CD8-positive, alpha-beta memory T cell (primary cell): ENCODE measurements around the gene GLT8D2. TPM values are rescaled to one million over a fixed set of nuclear protein-coding genes. Genes with fewer than 3 reads are reported as not detected.
"Not testable (repeated sequence)": the region's sequence is repeated elsewhere in the genome, so short reads cannot be mapped to it uniquely, and the experiment has no call there.

Experiments used
- CTCF ChIA-PET: fragments of 350-600 bp; sonication (Branson Sonifier 250); formaldehyde crosslinking; loops from one replicate; lab custom pipeline; 2021; ENCODE audit warnings: antibody characterized with exemption; lab: Charles Lee
- POLR2A ChIA-PET: fragments of 350-600 bp; sonication (Branson Sonifier 250); formaldehyde crosslinking; loops from one replicate; lab custom pipeline; 2021; ENCODE audit warnings: antibody characterized with exemption; lab: Charles Lee
- DNase-seq, 5 donors: peaks; one replicate each; pipeline versions ENCODE4 v3.0.0 to v3.0.0-alpha.2; 2020 to 2022; ENCODE audit warnings: mixed read lengths in 1 of 5
- H3K27ac ChIP-seq: one replicate; pipeline ENCODE4 v1.7.0; 2013; ENCODE audit warnings: low read depth, mild to moderate bottlenecking, low read length, moderate library complexity
- H3K27me3 ChIP-seq: 2 replicates; pipeline ENCODE4 v1.7.0; 2013; ENCODE audit warnings: low read length, mild to moderate bottlenecking; ENCODE audit not compliant: insufficient read depth, poor library complexity, severe bottlenecking
- H3K36me3 ChIP-seq: 2 replicates; pipeline ENCODE4 v1.7.0; 2013; ENCODE audit warnings: mild to moderate bottlenecking, low read length, moderate library complexity; ENCODE audit not compliant: insufficient read depth
- H3K4me1 ChIP-seq: 2 replicates; pipeline ENCODE4 v1.7.0; 2013; ENCODE audit warnings: mild to moderate bottlenecking, low read length, moderate library complexity; ENCODE audit not compliant: insufficient read depth
- H3K4me3 ChIP-seq: 2 replicates; pipeline ENCODE4 v1.7.0; 2013; ENCODE audit warnings: mild to moderate bottlenecking, low read length
- H3K9me3 ChIP-seq: 2 replicates; pipeline ENCODE4 v1.7.0; 2013; ENCODE audit warnings: mild to moderate bottlenecking, low read length
- H3K27ac Mint-ChIP-seq, 8 donors: one replicate each; pipeline ENCODE4 v1.8.0; 2020 to 2021; ENCODE audit warnings: mixed read lengths in 8 of 8, mild to moderate bottlenecking in 6 of 8, inconsistent platforms in 3 of 8, moderate library complexity in 3 of 8
- H3K27me3 Mint-ChIP-seq, 2 donors: one replicate each; pipeline ENCODE4 v1.8.0; 2020 to 2021; ENCODE audit warnings: mixed read lengths in 2 of 2, mild to moderate bottlenecking in 1 of 2, moderate library complexity in 1 of 2
- H3K36me3 Mint-ChIP-seq, 3 donors: one replicate each; pipeline ENCODE4 v1.8.0; 2020 to 2021; ENCODE audit warnings: mixed read lengths in 3 of 3, inconsistent platforms in 1 of 3, mild to moderate bottlenecking in 1 of 3
- H3K4me1 Mint-ChIP-seq, 3 donors: one replicate each; pipeline ENCODE4 v1.8.0; 2020 to 2021; ENCODE audit warnings: mixed read lengths in 3 of 3, inconsistent platforms in 1 of 3, mild to moderate bottlenecking in 1 of 3
- H3K4me3 Mint-ChIP-seq, 7 donors: one replicate each; pipeline ENCODE4 v1.8.0; 2020 to 2021; ENCODE audit warnings: mixed read lengths in 7 of 7, mild to moderate bottlenecking in 6 of 7, moderate library complexity in 4 of 7, inconsistent platforms in 2 of 7
- H3K9me3 Mint-ChIP-seq, 5 donors: one replicate each; pipeline ENCODE4 v1.8.0; 2020 to 2022; ENCODE audit warnings: mixed read lengths in 5 of 5, mild to moderate bottlenecking in 3 of 5, moderate library complexity in 2 of 5, inconsistent platforms in 1 of 5
- polyA plus RNA-seq: library from polyadenylated mRNA; unstranded; fragments of 300-500 nt; fragmentation: Illumina TruSeq; gene quantifications from one replicate; pipeline ENCODE4 v1.2.3, GENCODE V29; 2021
- total RNA-seq, 2 experiments: library from RNA; stranded (reverse); gene quantifications; one replicate each; pipeline ENCODE4 v1.2.3, GENCODE V29; 2021

Gene GLT8D2
- total and polyA plus RNA-seq, 3 experiments from 2014 or later = 0.11 TPM; not detected in 2

DNA sequence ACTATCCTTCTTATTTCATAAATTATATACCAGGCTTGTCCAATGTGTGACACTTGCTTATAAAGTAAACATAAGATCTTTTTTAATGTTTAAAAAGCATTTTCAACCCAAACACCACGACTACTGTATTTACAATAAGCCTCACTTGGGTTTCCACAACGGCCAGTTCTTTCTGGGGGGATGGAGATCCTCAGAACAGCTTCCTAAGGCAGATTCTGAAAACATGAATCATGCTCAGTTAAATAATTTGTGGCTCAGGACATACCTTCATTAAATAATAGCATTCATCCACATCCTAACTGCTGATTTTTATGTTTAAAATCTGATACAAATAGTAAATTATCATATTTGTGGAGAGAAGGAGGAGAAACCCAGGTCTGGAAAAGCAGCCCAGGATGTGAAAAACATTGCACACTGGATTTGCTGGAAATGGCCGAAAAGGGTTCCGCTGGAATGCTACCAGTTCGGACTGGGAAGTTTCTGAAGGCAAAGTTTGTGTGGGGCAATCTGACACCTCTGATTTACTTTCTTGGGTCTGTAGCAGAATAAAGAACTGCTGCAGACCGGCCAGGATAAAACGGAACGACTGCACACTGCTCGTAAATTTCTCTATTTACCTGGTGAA, 597 bp downstream of the GLT8D2 start:
- Histone ChIP-seq H3K27me3 (peaks cover 8% of the 10 kb centered on the region), H3K36me3 (no peaks in the 10 kb centered on the region), H3K27ac (no peak overlapping the region), H3K9me3 (no peaks in the 10 kb centered on the region), H3K4me1 (no peaks in the 10 kb centered on the region), H3K4me3 (no peak overlapping the region)
- peaks cover 6 to 15% (median 13%) of the 10 kb centered on the region in 3 donors for H3K4me1 Mint-ChIP-seq
- CTCF ChIA-PET = no interaction called here
- peaks cover 27 to 43% of the 10 kb centered on the region in 2 donors for H3K27me3 Mint-ChIP-seq
- H3K9me3 Mint-ChIP-seq = no peaks in the 10 kb centered on the region
- peak overlapping the region in 1 of 7 donors; percentile 48 for H3K4me3 Mint-ChIP-seq
- POLR2A ChIA-PET = no interaction called here
- peaks cover 0 to 3% (median 0%) of the 10 kb centered on the region in 3 donors for H3K36me3 Mint-ChIP-seq
- DNase-seq = no peak
- peak overlapping the region in 1 of 8 donors; percentile 43 for H3K27ac Mint-ChIP-seq

DNA sequence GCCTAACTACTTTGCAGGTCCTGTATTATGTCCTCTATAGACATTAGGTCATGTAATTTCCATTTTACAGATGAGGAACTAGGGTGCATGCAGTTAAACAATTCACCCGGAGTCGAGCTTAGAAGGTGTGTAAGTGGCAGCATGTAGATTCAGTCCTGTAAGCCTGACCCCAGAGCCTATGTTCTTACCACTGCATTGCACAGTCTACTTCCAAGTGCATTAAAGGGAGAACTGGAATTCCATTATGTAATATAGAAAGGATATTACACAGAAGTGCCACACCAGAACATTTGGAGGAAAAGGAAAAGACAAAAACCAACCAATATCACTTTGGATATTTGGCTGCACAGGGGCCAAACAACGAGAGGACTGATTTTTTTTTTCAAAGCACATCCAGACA, 1.2 kb downstream of the GLT8D2 start:
- ChIA-PET CTCF (no interaction called here), POLR2A (no interaction called here)
- H3K4me3 ChIP-seq = no peak overlapping the region
- Mint-ChIP-seq H3K27ac (no peak overlapping the region), H3K9me3 (no peaks in the 10 kb centered on the region), H3K27me3 (peaks cover 26 to 39% of the 10 kb centered on the region in 2 donors), H3K4me1 (peaks cover 6 to 15% (median 13%) of the 10 kb centered on the region in 3 donors), H3K4me3 (peak overlapping the region in 1 of 7 donors; percentile 5), H3K36me3 (no peaks in the 10 kb centered on the region)
- H3K9me3 ChIP-seq = no peaks in the 10 kb centered on the region
- H3K27me3 ChIP-seq = peaks cover 8% of the 10 kb centered on the region
- no peak overlapping the region for H3K27ac ChIP-seq
- no peaks in the 10 kb centered on the region for H3K4me1 ChIP-seq
- no peak for DNase-seq
- H3K36me3 ChIP-seq = no peaks in the 10 kb centered on the region

DNA sequence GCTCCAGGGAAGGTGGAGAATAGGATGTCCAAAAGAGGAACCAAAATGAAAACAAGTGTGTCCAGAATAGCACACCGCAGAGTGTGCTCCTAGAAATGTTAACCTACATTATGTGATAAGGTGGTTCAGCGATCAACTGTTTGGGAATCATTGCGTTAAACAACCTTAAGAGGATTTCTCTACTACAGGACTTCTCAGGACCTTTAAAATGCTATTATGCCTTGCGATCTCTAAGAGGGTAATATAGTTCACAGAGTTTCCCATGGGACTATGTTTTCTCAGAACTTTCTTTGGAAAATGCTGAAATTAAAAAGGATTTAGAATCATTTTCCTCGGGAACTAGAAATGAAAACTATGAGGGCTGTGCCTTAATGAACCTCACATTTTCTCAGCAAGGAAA, 1.8 kb downstream of the GLT8D2 start:
- no peak overlapping the region for H3K4me3 Mint-ChIP-seq
- no peak for DNase-seq
- ChIA-PET POLR2A (no interaction called here), CTCF (no interaction called here)
- no peak overlapping the region for H3K4me3 ChIP-seq
- H3K4me1 ChIP-seq = no peaks in the 10 kb centered on the region
- H3K9me3 Mint-ChIP-seq = no peaks in the 10 kb centered on the region
- no peaks in the 10 kb centered on the region for H3K36me3 Mint-ChIP-seq
- peaks cover 25 to 36% of the 10 kb centered on the region in 2 donors for H3K27me3 Mint-ChIP-seq
- H3K27ac Mint-ChIP-seq = no peak overlapping the region
- peaks cover 6 to 15% (median 13%) of the 10 kb centered on the region in 3 donors for H3K4me1 Mint-ChIP-seq
- H3K27ac ChIP-seq = no peak overlapping the region
- H3K9me3 ChIP-seq = no peaks in the 10 kb centered on the region
- H3K27me3 ChIP-seq = peaks cover 8% of the 10 kb centered on the region
- no peaks in the 10 kb centered on the region for H3K36me3 ChIP-seq

DNA sequence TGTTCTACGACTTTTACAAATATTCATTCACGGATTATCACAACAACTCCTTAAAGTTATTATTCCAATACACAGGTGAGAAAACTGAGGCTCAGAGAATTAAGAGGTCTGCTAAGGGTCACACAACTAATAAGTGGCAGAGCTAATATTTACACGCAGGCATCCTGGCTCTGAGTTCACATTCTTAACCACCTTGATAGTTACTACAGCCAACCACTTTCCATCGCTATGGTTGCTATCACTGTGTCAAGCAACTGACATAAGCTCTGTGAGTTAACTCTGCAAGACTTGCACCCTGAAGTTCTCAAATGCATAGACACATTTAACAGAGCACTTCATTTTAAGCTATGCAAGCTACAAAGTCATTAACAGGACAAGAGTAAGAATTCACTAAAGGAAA, 3.7 kb downstream of the GLT8D2 start:
- Mint-ChIP-seq H3K36me3 (no peaks in the 10 kb centered on the region), H3K27me3 (peaks cover 17 to 21% of the 10 kb centered on the region in 2 donors), H3K27ac (no peak overlapping the region), H3K4me1 (peaks cover 6 to 15% (median 13%) of the 10 kb centered on the region in 3 donors), H3K4me3 (no peak overlapping the region), H3K9me3 (no peaks in the 10 kb centered on the region)
- ChIA-PET CTCF (interaction anchor here (0.9 to 2.7 kb wide), 3 partner anchors 12 to 63 kb away, joined by 3 to 8 read pairs (median 4); no protein-coding TSS in a partner anchor), POLR2A (no interaction called here)
- DNase-seq = no peak
- Histone ChIP-seq H3K36me3 (no peaks in the 10 kb centered on the region), H3K4me1 (no peaks in the 10 kb centered on the region), H3K27me3 (peaks cover 8% of the 10 kb centered on the region), H3K27ac (no peak overlapping the region), H3K9me3 (no peaks in the 10 kb centered on the region), H3K4me3 (no peak overlapping the region)

DNA sequence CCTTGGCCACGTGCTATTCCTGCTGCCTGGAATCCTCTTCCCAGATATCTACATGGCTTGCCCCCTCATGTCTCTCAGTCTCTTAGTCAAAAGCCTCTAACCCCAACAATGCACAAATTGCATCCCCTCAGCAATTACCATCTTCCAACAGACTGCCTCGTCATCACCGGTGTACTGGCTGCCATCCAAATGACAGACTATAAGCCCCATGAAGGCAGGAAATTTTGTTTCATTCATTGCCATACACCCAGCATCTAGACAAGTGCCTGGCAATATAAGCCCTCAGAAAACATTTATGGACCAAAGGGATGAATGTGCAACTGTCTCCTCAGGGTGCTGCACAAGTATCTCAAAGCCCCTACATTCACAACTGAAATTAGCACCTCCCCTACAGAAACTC, 5.8 kb downstream of the GLT8D2 start:
- no peaks in the 10 kb centered on the region for H3K36me3 Mint-ChIP-seq

DNA sequence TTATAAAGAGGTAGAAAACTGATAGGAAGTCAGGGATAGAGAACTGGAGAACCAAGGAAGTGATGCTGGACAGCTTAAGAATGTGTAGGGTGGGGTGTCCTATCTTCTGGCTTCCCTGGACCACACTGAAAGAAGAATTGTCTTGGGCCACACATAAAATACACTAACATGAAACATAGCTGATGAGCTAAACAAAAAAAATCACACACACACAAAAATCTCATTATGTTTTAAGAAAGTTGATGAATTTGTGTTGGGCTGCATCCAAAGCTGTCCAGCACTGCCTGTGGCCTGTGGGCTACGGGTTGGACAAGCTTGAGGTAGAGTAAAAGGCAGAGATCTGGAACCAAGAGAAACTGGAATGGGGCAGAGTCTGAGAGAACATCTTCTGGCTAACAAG, 7.4 kb downstream of the GLT8D2 start:
- H3K36me3 ChIP-seq = no peaks in the 10 kb centered on the region
- Mint-ChIP-seq H3K4me1 (peaks cover 2 to 7% (median 4%) of the 10 kb centered on the region in 3 donors), H3K36me3 (no peaks in the 10 kb centered on the region), H3K9me3 (no peaks in the 10 kb centered on the region), H3K27ac (no peak overlapping the region), H3K27me3 (no peaks in the 10 kb centered on the region), H3K4me3 (no peak overlapping the region)
- H3K9me3 ChIP-seq = no peaks in the 10 kb centered on the region
- H3K27ac ChIP-seq = no peak overlapping the region
- no peaks in the 10 kb centered on the region for H3K4me1 ChIP-seq
- no peak for DNase-seq
- POLR2A ChIA-PET = no interaction called here
- H3K27me3 ChIP-seq = no peaks in the 10 kb centered on the region
- CTCF ChIA-PET = no interaction called here
- H3K4me3 ChIP-seq = no peak overlapping the region

More for the DNA sequence above, 5.8 kb downstream of the GLT8D2 start:
- Mint-ChIP-seq H3K4me1 (peaks cover 2 to 7% (median 4%) of the 10 kb centered on the region in 3 donors), H3K4me3 (no peak overlapping the region), H3K9me3 (no peaks in the 10 kb centered on the region), H3K27ac (no peak overlapping the region), H3K27me3 (peaks cover 3 to 8% of the 10 kb centered on the region in 2 donors)
- Histone ChIP-seq H3K36me3 (no peaks in the 10 kb centered on the region), H3K27me3 (no peaks in the 10 kb centered on the region), H3K9me3 (no peaks in the 10 kb centered on the region), H3K4me1 (no peaks in the 10 kb centered on the region), H3K27ac (no peak overlapping the region), H3K4me3 (no peak overlapping the region)
- DNase-seq = no peak
- POLR2A ChIA-PET = no interaction called here
- CTCF ChIA-PET = no interaction called here

DNA sequence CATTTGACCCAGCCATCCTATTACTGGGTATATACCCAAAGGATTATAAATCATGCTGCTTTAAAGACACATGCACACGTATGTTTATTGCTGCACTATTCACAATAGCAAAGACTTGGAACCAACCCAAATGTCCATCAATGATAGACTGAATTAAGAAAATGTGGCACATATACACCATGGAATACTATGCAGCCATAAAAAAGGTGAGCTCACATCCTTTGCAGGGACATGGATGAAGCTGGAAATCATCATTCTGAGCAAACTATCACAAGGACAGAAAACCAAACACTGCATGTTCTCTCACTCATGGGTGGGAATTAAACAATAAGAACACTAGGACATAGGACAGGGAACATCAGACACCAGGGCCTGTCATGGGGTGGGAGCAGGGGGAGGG, 10.2 kb downstream of the GLT8D2 start:
- H3K9me3 Mint-ChIP-seq = not testable (repeated sequence)

DNA sequence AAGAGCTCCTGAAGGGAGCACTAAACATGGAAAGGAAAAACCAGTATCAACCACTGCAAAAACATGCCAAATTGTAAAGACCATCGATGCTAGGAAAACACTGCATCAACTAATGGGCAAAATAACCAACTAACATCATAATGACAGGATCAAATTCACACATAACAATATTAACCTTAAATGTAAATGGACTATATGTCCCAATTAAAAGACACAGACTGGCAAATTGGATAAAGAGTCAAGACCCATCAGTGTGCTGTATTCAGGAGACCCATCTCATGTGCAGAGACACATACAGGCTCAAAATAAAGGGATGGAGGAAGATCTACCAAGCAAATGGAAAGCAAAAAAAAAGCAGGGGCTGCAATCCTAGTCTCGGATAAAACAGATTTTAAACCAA, 13.8 kb downstream of the GLT8D2 start:
- H3K4me3 ChIP-seq, H3K4me1 ChIP-seq, H3K27ac ChIP-seq, CTCF ChIA-PET, DNase-seq, H3K9me3 ChIP-seq, H3K27me3 ChIP-seq, H3K4me1 Mint-ChIP-seq, H3K9me3 Mint-ChIP-seq, H3K27ac Mint-ChIP-seq, H3K36me3 Mint-ChIP-seq, H3K4me3 Mint-ChIP-seq, H3K36me3 ChIP-seq: not testable (repeated sequence)
- peaks cover 6 to 29% of the 10 kb centered on the region in 2 donors for H3K27me3 Mint-ChIP-seq
- POLR2A ChIA-PET = interaction anchor here (0.7 kb wide), 1 partner anchor 35 kb away, joined by 3 read pairs; no protein-coding TSS in a partner anchor

More for the DNA sequence above, 10.2 kb downstream of the GLT8D2 start:
- H3K27ac Mint-ChIP-seq, CTCF ChIA-PET, H3K36me3 Mint-ChIP-seq, H3K9me3 ChIP-seq, DNase-seq, H3K36me3 ChIP-seq, H3K27me3 ChIP-seq, H3K4me3 ChIP-seq, H3K4me1 ChIP-seq, POLR2A ChIA-PET, H3K27ac ChIP-seq, H3K4me3 Mint-ChIP-seq, H3K4me1 Mint-ChIP-seq: not testable (repeated sequence)
- peaks cover 6 to 16% of the 10 kb centered on the region in 2 donors for H3K27me3 Mint-ChIP-seq
